Thyroid gland (tissue), 4 donors: ENCODE measurements around the gene GLG1. TPM values are rescaled to one million over a fixed set of nuclear protein-coding genes. Genes with fewer than 3 reads are reported as not detected.

Source experiments
- DNase-seq, 2 donors: peaks; one replicate each; pipeline ENCODE4 v3.0.0-alpha.2; 2019
- H3K27ac ChIP-seq, 3 donors: fragments of 200-600 bp; sonication (generic); 1 replicate in 2 of 3; 2 replicates in 1 of 3; pipeline ENCODE4 v1.5.1; 2016 to 2019; ENCODE audit warnings: mild to moderate bottlenecking in 1 of 3, moderate library complexity in 1 of 3
- H3K27me3 ChIP-seq: fragments of 200-600 bp; sonication (generic); one replicate; pipeline ENCODE4 v1.5.1; 2019
- H3K36me3 ChIP-seq, 2 donors: fragments of 200-600 bp; sonication (generic); one replicate each; pipeline ENCODE4 v1.5.1; 2016 to 2019
- H3K4me1 ChIP-seq, 2 donors: fragments of 200-600 bp; sonication (generic); one replicate each; pipeline ENCODE4 v1.5.1; 2017 to 2019
- H3K4me3 ChIP-seq, 3 donors: fragments of 200-600 bp; sonication (generic); replicated peaks in 1 of 3; 1 replicate in 2 of 3; 2 replicates in 1 of 3; pipeline ENCODE4 v1.5.1; 2016; ENCODE audit warnings: mild to moderate bottlenecking in 1 of 3
- H3K9me3 ChIP-seq: fragments of 200-600 bp; sonication (generic); one replicate; pipeline ENCODE4 v1.5.1; 2017
- POLR2A ChIP-seq, 2 donors: fragments of 450-650 bp; IDR thresholded peaks; one replicate each; pipeline ENCODE4 v1.6.1; 2017; ENCODE audit warnings: antibody characterized with exemption in 2 of 2, mild to moderate bottlenecking in 2 of 2, moderate library complexity in 1 of 2
- WGBS, 2 donors: methylation state at CpG; one replicate each; pipeline ENCODE4 v1.1.5; 2017; 5-methylcytosine and 5-hydroxymethylcytosine counted together
- intact Hi-C: fragments of 100-400 bp; cut with DNase I; formaldehyde crosslinking; loops from one replicate; pipeline ENCODE4 v1.15.1; 2023
- total RNA-seq, 4 donors: library from RNA; depleted of rRNA; stranded (reverse); fragments of >200 nt; gene quantifications; one replicate each; pipeline ENCODE4 v1.2.3, GENCODE V29; 2016
- TF ChIP-seq, protein P1 (sequence below), 6 experiments: fragments of 200-600 bp in 3 of 6; fragments of 450-650 bp in 3 of 6; sonication (generic) in 3 of 6; IDR thresholded peaks; one replicate each; pipeline ENCODE4 v1.5.1; 2016 to 2019; ENCODE audit warnings: antibody characterized with exemption in 6 of 6, mild to moderate bottlenecking in 2 of 6, inconsistent platforms in 1 of 6, moderate library complexity in 1 of 6

The GLG1 gene
- total RNA-seq, 4 donors from 2014 or later = 127 to 182 (median 151) TPM

DNA sequence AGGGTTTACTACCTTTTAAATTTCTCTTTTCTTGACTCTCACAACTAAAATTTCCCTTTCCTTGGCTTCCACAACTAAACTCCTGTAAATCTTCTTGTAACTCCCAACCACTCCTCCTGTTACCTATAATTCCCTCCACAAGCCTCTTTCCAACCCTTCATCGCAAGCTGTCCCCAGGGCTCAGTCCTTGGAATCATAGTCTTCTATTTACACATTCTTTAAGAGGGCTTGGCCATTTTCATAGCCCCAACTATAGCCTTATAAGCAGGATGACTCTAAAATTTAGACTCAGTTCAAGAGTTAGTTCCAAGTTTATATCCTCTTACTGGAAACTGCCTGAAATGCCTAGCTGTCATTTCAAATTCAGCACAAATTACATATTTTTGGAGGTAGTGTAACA lies 23.9 kb downstream of the GLG1 start:
- Histone ChIP-seq H3K36me3 (no peaks in the 10 kb centered on the region), H3K27me3 (no peaks in the 10 kb centered on the region), H3K4me1 (peaks cover 38 to 49% of the 10 kb centered on the region in 2 donors)

DNA sequence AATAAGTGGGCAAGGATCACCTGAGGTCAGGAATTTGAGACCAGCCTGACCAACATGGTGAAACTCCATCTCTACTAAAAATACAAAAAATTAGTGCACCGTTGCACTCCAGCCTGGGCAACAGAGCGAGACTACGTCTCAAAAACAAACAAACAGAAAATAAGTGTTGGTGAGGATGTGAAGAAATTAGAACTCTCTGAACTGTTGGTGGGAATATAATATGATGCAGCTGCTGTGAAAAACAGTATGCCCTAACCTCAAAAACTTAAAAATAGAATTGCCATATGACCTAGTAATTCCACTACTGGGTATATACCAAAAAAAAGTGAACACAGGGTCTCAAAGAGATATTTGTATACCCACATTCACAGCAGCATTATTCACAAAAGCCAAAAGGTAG lies 26.1 kb downstream of the GLG1 start:
- intact Hi-C loops = no loop called here
- Histone ChIP-seq H3K9me3 (no peaks in the 10 kb centered on the region), H3K4me3 (no peak overlapping the region), H3K36me3 (no peaks in the 10 kb centered on the region), H3K4me1 (peaks cover 53 to 63% of the 10 kb centered on the region in 2 donors), H3K27ac (peak overlapping the region in 2 of 3 donors; percentile 29 to 69), H3K27me3 (no peaks in the 10 kb centered on the region)
- WGBS, 2 donors = 27 to 36% methylated on average over 3 of the region's 3 CpGs
- no peak for TF ChIP-seq POLR2A (IDR thresholded peaks at IDR 0.05)
- TF ChIP-seq, protein P1, sequence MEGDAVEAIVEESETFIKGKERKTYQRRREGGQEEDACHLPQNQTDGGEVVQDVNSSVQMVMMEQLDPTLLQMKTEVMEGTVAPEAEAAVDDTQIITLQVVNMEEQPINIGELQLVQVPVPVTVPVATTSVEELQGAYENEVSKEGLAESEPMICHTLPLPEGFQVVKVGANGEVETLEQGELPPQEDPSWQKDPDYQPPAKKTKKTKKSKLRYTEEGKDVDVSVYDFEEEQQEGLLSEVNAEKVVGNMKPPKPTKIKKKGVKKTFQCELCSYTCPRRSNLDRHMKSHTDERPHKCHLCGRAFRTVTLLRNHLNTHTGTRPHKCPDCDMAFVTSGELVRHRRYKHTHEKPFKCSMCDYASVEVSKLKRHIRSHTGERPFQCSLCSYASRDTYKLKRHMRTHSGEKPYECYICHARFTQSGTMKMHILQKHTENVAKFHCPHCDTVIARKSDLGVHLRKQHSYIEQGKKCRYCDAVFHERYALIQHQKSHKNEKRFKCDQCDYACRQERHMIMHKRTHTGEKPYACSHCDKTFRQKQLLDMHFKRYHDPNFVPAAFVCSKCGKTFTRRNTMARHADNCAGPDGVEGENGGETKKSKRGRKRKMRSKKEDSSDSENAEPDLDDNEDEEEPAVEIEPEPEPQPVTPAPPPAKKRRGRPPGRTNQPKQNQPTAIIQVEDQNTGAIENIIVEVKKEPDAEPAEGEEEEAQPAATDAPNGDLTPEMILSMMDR (IDR thresholded peaks at IDR 0.05) = no peak
- DNase-seq = peak; percentile 42 to 58

More for the DNA sequence above, 23.9 kb downstream of the GLG1 start:
- H3K9me3 ChIP-seq = no peaks in the 10 kb centered on the region
- intact Hi-C loops = no loop called here
- H3K27ac ChIP-seq = no peak overlapping the region
- 92 to 100% methylated on average over 1 of the region's 1 CpG for WGBS, 2 donors
- TF ChIP-seq, protein P1 (IDR thresholded peaks at IDR 0.05) = no peak
- no peak for TF ChIP-seq POLR2A (IDR thresholded peaks at IDR 0.05)
- no peak for DNase-seq
- H3K4me3 ChIP-seq = no peak overlapping the region

DNA sequence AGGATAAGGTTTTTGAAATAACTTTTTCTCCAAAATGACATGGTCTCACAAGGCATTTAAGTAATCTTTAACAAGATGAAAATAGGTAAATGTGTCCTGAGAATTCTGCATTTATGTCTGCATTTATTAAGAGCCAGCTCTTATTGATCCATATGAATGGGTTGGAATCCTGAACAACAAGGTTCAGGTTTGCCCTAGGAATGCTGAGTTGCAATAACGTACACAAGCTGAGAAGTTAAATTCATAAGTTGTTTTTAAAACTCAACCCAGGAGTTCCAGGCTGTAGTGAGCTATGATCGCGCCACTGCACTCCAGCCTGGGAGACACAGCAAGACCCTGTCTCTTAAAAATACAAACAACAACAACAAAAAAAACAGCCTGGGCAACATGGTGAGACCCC lies 28.1 kb downstream of the GLG1 start:
- Histone ChIP-seq H3K4me3 (no peak overlapping the region), H3K27me3 (no peaks in the 10 kb centered on the region), H3K9me3 (no peaks in the 10 kb centered on the region), H3K27ac (peak overlapping the region in 2 of 3 donors; percentile 24 to 69), H3K36me3 (no peaks in the 10 kb centered on the region), H3K4me1 (peaks cover 58 to 62% of the 10 kb centered on the region in 2 donors)
- no peak for DNase-seq
- WGBS, 2 donors = 71 to 81% methylated on average over 3 of the region's 3 CpGs
- no peak for TF ChIP-seq POLR2A (IDR thresholded peaks at IDR 0.05)
- TF ChIP-seq, protein P1 (IDR thresholded peaks at IDR 0.05) = no peak
- intact Hi-C loops = no loop called here

DNA sequence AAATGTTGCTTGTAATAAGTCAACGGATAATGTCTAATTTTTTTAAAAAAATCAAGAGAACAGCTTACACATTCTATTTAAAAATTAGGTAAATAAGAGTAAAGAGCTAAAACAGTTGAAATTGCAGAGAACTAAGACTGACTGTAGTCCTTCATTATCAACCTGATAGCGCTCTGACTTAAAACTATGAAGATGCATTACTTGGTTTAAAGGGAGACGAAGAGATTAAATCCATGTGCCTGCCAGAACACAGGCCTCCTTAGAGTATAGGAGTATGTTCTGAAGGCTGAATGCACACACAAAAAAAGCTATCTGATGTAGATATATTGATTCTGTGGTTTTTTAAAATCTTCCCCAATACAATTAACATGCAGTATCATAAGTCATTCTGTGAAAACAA lies 28.5 kb downstream of the GLG1 start:
- no peak overlapping the region for H3K4me3 ChIP-seq
- intact Hi-C loops = no loop called here
- no peak for DNase-seq
- peak overlapping the region in 1 of 3 donors; percentile 69 for H3K27ac ChIP-seq
- TF ChIP-seq, protein P1 (IDR thresholded peaks at IDR 0.05) = no peak
- no peak for TF ChIP-seq POLR2A (IDR thresholded peaks at IDR 0.05)
- no peaks in the 10 kb centered on the region for H3K9me3 ChIP-seq
- 90 to 96% methylated on average over 3 of the region's 3 CpGs for WGBS, 2 donors
- H3K36me3 ChIP-seq = no peaks in the 10 kb centered on the region
- peaks cover 57 to 60% of the 10 kb centered on the region in 2 donors for H3K4me1 ChIP-seq
- no peaks in the 10 kb centered on the region for H3K27me3 ChIP-seq

DNA sequence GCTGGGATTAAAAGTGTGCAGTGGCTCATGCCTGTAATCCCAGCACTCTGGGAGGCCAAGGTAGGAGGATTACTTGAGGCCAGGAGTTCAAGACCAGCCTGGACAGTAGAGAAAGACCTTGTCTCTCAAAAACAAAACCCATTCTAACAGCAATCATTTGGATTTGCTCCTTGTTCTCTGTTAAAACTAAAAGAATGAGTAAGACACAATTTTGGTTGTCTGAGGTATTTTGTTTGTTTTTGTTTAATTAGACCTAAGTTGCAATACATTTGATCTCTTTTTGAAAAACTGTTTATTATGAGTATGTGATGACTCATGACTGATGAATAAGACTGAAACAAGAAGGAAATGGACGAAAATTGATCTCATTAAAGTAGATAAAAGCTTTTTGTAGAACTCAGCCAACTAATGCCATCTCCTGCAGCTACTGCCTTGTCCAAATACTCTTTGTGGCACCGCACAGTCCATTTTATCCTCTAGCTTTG lies 29.0 kb downstream of the GLG1 start:
- intact Hi-C loops = no loop called here
- H3K4me1 ChIP-seq = peaks cover 52 to 57% of the 10 kb centered on the region in 2 donors
- H3K27me3 ChIP-seq = no peaks in the 10 kb centered on the region
- H3K27ac ChIP-seq = peak overlapping the region in 1 of 3 donors; percentile 69
- no peaks in the 10 kb centered on the region for H3K36me3 ChIP-seq
- 77 to 91% methylated on average over 2 of the region's 2 CpGs for WGBS, 2 donors
- DNase-seq = no peak
- TF ChIP-seq, protein P1 (IDR thresholded peaks at IDR 0.05) = no peak
- no peak for TF ChIP-seq POLR2A (IDR thresholded peaks at IDR 0.05)
- H3K4me3 ChIP-seq = no peak overlapping the region
- H3K9me3 ChIP-seq = no peaks in the 10 kb centered on the region
